ENCODE measurements around the gene OPCML. TPM values are rescaled to one million over a fixed set of nuclear protein-coding genes. Genes with fewer than 3 reads are reported as not detected.

The OPCML gene
- total and polyA plus RNA-seq, 2 experiments from 2014 or later: 1.2 to 4.4 TPM

DNA sequence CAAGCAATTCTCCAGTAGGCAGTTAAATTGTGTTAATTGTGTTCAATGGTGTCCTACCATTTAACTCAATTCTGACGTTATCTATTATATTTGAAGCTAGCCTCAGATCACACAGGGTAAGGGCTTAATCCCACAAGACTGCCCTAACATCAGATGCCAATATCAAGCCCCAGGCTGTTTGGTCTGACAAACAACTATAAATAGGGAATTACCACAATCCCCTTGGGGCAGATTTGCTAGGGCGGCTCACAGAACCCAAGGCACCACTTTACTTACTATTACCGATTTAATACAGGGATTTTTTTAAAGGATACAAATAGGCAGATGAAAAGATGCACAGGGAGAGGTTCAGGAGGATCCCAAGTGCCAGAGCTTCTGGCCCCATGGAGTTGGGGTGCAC lies 678.4 kb downstream of the OPCML start:
- Mint-ChIP-seq H3K9me3 (peaks cover 23% of the 10 kb centered on the region), H3K4me3 (no peak overlapping the region), H3K27ac (no peak overlapping the region), H3K27me3 (ENCODE audit: insufficient read depth, low read depth, poor library complexity) (peaks cover 4% of the 10 kb centered on the region), H3K4me1 (peaks cover 20% of the 10 kb centered on the region), H3K36me3 (ENCODE audit: low read depth) (peaks cover 18% of the 10 kb centered on the region)
- TF ChIP-seq ZNF331 (CRISPR knock-in tag; IDR thresholded peaks at IDR 0.05; ENCODE audit: low read depth) (no peak), ZNF114 (CRISPR knock-in tag; IDR thresholded peaks at IDR 0.05) (no peak), CREB1 (CRISPR knock-in tag; IDR thresholded peaks at IDR 0.05; ENCODE audit: low read depth) (no peak), POLR2AphosphoS5 (IDR thresholded peaks at IDR 0.05; ENCODE audit: low read depth) (no peak), JUNB (IDR thresholded peaks at IDR 0.05; ENCODE audit: unreplicated experiment) (no peak), EZH2 (IDR thresholded peaks at IDR 0.05; ENCODE audit: low read depth, unreplicated experiment) (no peak), STAT1 (IDR thresholded peaks at IDR 0.05; ENCODE audit: unreplicated experiment) (no peak), REST (IDR thresholded peaks at IDR 0.05; ENCODE audit: unreplicated experiment) (no peak), ETS1 (IDR thresholded peaks at IDR 0.05) (no peak), NANOG (IDR thresholded peaks at IDR 0.05; ENCODE audit: borderline replicate concordance) (no peak), EZH2phosphoT487 (IDR thresholded peaks at IDR 0.05; ENCODE audit: unreplicated experiment) (no peak)
- TF ChIP-seq, protein P1, sequence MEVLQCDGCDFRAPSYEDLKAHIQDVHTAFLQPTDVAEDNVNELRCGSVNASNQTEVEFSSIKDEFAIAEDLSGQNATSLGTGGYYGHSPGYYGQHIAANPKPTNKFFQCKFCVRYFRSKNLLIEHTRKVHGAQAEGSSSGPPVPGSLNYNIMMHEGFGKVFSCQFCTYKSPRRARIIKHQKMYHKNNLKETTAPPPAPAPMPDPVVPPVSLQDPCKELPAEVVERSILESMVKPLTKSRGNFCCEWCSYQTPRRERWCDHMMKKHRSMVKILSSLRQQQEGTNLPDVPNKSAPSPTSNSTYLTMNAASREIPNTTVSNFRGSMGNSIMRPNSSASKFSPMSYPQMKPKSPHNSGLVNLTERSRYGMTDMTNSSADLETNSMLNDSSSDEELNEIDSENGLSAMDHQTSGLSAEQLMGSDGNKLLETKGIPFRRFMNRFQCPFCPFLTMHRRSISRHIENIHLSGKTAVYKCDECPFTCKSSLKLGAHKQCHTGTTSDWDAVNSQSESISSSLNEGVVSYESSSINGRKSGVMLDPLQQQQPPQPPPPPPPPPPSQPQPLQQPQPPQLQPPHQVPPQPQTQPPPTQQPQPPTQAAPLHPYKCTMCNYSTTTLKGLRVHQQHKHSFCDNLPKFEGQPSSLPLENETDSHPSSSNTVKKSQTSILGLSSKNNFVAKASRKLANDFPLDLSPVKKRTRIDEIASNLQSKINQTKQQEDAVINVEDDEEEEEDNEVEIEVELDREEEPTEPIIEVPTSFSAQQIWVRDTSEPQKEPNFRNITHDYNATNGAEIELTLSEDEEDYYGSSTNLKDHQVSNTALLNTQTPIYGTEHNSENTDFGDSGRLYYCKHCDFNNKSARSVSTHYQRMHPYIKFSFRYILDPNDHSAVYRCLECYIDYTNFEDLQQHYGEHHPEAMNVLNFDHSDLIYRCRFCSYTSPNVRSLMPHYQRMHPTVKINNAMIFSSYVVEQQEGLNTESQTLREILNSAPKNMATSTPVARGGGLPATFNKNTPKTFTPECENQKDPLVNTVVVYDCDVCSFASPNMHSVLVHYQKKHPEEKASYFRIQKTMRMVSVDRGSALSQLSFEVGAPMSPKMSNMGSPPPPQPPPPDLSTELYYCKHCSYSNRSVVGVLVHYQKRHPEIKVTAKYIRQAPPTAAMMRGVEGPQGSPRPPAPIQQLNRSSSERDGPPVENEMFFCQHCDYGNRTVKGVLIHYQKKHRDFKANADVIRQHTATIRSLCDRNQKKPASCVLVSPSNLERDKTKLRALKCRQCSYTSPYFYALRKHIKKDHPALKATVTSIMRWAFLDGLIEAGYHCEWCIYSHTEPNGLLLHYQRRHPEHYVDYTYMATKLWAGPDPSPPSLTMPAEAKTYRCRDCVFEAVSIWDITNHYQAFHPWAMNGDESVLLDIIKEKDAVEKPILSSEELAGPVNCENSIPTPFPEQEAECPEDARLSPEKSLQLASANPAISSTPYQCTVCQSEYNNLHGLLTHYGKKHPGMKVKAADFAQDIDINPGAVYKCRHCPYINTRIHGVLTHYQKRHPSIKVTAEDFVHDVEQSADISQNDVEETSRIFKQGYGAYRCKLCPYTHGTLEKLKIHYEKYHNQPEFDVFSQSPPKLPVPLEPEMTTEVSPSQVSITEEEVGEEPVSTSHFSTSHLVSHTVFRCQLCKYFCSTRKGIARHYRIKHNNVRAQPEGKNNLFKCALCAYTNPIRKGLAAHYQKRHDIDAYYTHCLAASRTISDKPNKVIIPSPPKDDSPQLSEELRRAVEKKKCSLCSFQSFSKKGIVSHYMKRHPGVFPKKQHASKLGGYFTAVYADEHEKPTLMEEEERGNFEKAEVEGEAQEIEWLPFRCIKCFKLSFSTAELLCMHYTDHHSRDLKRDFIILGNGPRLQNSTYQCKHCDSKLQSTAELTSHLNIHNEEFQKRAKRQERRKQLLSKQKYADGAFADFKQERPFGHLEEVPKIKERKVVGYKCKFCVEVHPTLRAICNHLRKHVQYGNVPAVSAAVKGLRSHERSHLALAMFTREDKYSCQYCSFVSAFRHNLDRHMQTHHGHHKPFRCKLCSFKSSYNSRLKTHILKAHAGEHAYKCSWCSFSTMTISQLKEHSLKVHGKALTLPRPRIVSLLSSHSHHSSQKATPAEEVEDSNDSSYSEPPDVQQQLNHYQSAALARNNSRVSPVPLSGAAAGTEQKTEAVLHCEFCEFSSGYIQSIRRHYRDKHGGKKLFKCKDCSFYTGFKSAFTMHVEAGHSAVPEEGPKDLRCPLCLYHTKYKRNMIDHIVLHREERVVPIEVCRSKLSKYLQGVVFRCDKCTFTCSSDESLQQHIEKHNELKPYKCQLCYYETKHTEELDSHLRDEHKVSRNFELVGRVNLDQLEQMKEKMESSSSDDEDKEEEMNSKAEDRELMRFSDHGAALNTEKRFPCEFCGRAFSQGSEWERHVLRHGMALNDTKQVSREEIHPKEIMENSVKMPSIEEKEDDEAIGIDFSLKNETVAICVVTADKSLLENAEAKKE (CRISPR knock-in tag; IDR thresholded peaks at IDR 0.05): no peak
- TF ChIP-seq, protein P2, sequence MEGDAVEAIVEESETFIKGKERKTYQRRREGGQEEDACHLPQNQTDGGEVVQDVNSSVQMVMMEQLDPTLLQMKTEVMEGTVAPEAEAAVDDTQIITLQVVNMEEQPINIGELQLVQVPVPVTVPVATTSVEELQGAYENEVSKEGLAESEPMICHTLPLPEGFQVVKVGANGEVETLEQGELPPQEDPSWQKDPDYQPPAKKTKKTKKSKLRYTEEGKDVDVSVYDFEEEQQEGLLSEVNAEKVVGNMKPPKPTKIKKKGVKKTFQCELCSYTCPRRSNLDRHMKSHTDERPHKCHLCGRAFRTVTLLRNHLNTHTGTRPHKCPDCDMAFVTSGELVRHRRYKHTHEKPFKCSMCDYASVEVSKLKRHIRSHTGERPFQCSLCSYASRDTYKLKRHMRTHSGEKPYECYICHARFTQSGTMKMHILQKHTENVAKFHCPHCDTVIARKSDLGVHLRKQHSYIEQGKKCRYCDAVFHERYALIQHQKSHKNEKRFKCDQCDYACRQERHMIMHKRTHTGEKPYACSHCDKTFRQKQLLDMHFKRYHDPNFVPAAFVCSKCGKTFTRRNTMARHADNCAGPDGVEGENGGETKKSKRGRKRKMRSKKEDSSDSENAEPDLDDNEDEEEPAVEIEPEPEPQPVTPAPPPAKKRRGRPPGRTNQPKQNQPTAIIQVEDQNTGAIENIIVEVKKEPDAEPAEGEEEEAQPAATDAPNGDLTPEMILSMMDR (conservative IDR thresholded peaks at IDR 0.05; ENCODE audit: low read depth in 2 of 2): no peak
- H3K4me1 ChIP-seq (ENCODE audit: insufficient read depth): peaks cover 21% of the 10 kb centered on the region
- H3K4me3 ChIP-seq: no peak overlapping the region
- no peaks in the 10 kb centered on the region for H3K27me3 ChIP-seq (ENCODE audit: insufficient read depth)
- no peaks in the 10 kb centered on the region for H3F3A ChIP-seq (replicated peaks; ENCODE audit: low read depth)
- H4K20me1 ChIP-seq (replicated peaks; ENCODE audit: insufficient read depth): no peaks in the 10 kb centered on the region
- H2AFZ ChIP-seq: no peak overlapping the region; the same call in 1 of the 2 replicates
- DNase-seq (ENCODE audit: low spot score) (no peak), ATAC-seq (no peak)
- no peaks in the 10 kb centered on the region for H3K36me3 ChIP-seq (ENCODE audit: insufficient read depth)
- H3K79me2 ChIP-seq (replicated peaks; ENCODE audit: insufficient read depth): no peaks in the 10 kb centered on the region
- no peak overlapping the region for H3K27ac ChIP-seq (ENCODE audit: low read depth)
- H3K9me2 ChIP-seq (ENCODE audit: insufficient read depth): no peaks in the 10 kb centered on the region
- H3K4me2 ChIP-seq: no peak overlapping the region

Data from GM23338 (cell line).